SKM-1 treated with dmso at 0.1 percent for 144 hours (cell line): Measurements from ENCODE around the gene ZFYVE21.

Experiments
- DNase-seq: peaks from one replicate; lab custom pipeline; 2025; ENCODE audit not compliant: unreplicated experiment; lab: John Stamatoyannopoulos, UW

ZFYVE21 gene

DNA sequence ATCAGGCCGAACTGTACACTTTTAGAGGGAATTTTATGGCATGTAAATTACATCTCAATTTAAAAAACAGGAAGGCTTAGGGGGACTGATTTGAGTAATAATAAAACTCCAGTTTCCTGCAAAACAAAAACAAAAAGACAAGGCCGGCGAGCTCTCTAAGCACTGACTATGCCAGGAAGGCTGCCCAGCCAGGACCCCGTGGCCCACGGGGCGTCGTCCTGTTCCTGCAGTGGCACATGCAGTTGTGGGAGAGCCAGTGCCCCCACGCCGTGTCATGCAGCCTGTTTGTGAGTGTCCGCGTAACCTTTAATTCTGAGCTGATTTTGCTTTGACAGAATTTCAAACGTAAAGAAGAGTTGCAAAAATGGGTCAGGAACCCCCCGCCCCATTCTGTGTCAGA is 10.9 kb upstream of the ZFYVE21 start:
- no peak for DNase-seq

DNA sequence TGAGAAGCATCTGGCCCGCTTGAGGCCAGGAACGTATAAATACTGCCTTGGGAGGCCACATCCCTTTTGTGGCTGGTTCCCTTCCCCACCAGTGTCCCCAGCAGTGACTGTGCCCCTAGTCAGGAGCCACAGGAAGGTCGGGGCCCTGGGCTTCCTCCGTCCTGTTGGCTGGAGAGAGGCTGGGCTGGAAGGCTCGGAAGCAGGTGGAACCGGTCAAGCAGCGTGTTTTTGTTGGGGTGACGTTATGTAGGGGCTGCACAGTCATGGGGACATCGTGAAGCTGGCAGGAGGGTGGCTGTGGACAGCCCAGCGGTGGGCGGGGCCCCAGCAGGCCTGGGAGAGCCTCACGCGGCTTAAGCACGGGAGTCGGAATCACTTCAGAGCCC is 10.5 kb upstream of the ZFYVE21 start:
- no peak for DNase-seq

DNA sequence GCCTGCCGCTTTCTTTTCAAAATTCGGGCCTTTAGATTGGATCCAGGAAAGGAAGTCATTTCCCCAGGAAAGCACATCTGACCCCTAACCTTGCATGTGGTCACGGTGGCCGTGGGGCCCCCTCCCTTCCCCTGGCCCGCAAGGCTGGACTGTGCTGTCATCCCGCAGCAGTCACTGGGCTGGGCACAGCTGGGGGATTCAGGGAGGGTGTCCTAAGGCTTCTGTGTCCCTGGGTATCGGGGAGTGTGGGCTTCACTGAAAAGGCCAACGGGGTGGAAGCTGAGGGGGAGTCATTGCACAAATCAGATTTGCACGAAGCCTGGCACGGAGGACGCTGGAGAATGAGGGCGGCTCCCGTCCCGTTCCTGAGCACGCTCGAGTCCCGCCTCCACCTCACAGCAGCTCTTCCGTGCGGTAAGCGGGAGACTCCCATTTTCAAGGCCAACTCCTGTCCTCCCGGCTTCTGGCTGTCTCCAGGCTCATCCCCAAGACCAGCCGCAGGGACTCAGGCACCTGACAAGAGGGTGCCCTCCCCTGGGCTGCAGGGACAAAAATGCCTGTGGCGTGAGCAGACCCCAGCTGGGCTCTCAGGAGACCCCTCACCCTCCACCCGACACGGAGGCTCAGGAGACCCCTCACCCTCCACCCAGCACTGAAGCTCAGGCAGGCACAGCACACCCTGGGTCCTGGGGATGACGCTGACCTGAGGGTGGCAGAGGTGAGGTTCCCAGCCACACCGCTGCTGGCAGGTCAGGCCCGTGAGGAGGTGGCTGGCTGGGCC is 9.9 kb upstream of the ZFYVE21 start:
- DNase-seq: no peak

DNA sequence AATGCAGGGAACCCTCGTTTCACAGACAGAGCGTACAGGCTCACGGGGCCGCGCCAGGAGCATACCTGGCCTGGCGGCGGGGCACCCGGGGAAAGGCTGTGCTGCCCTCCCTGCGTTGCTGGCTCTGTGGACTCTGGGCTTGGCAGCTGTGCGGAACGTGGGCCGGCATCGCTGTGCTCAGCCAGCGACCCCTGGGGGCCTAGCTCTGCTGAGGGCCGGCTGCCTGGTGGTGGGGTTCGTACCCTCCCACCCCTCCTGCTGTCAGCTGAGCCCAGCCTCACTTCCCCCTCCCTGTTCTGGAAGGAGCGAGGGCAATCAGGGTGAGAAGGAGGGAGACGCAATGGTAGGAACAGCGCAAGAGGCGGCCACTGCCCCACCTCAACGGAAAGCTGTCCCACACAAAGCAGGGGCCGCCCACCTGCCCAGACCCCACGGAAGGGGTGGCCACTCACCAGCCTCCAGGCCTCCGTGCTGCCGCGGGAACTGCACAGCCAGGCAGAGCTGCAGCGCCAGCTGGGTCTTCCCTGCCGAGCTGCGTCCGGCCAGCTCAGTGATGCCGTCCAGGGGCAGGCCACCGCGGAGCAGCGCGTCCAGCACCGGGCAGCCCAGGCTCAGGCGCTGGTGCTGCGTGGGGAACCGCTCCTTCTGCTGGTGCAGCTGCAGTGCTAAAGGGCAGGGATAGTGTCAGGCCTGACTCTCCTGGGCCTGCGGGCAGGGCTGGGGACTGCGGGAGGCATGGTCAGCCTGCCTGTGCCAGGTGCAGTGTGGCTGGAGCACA is 8.9 kb upstream of the ZFYVE21 start:
- no peak for DNase-seq

DNA sequence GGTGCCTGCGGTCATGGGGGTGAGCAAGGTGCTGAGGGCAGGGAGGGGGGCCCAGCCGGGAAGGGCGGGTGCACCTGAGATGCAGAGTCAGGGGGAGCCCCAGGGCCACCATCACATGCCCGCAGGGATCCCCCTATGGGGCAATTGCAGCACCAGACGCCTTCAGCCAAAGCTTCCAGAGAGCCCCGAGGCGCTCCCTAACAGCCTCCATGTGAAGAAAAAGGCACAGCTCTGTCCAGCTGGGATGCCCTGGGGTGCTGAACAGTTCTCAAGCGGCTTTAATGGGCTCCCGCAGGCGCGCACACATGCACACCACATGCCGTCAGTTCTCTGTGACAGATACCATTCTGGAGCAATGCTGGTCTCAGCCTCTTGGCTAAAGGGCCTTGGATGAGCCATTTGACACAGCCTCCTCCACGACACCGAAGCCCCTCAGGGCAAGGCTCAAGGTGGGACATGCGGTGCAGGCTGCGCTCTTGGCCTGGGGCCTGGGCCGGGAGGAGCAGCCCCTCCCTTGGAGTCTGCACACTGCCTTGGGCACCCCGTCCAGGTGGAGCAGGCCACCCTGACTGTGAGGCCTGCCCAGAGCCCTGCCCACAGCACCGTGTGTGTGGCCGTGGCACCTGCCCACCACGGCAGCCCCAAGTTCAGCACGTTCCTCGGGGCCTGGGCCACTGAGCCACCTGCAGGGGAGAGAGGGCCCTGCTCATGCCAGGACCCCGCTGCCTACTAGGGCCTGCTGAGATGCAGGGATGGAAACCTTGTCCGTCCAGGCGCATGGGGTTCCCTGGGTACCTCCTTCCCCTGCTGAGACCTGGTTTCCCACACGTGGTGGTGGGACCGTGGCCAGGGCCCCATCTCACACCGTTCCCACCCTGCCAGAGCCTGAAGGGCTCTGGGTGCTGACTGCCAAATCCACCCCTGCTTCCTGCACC is 8.0 kb upstream of the ZFYVE21 start:
- no peak for DNase-seq

DNA sequence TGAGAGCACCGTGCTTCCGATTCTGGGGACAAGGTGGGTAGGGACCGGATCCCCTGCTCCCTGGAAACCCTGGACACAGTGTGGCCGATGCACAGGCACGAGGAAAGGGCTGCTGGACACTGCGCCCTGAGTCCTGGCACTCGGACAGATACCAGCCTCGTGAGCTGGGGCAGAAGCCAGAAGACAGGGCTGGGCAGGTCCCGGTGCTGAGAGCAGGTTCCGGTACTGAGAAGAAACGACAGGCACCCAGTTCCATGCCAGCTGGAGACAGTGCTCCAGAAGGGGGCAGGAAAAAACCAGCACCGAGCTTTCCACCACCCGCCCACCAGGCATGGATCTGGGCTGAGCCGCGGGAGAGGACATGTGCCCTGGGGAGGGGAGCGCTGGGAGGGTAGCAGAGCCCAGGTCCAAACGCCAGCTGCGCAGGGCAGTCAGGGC is 6.8 kb upstream of the ZFYVE21 start:
- no peak for DNase-seq

DNA sequence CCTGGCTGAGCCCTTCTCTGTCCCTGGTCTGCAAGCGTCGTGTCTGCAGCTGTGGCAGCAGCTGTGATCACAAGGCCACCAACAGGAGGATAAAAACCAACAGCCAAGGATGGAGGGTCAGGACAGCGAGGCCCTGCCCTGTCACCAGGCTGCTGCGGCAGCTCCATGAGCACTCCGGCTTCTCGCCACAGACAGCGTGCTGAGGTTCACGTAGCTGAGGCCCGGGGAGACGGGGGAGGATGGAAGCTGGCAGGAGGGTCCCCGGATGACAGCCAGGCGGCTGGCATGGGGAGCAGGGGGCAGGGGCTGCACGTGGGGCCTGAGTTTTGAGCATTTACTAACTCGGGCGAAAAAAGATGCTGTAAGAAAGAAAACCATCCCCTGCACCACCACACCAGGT is 5.8 kb upstream of the ZFYVE21 start:
- DNase-seq: no peak

DNA sequence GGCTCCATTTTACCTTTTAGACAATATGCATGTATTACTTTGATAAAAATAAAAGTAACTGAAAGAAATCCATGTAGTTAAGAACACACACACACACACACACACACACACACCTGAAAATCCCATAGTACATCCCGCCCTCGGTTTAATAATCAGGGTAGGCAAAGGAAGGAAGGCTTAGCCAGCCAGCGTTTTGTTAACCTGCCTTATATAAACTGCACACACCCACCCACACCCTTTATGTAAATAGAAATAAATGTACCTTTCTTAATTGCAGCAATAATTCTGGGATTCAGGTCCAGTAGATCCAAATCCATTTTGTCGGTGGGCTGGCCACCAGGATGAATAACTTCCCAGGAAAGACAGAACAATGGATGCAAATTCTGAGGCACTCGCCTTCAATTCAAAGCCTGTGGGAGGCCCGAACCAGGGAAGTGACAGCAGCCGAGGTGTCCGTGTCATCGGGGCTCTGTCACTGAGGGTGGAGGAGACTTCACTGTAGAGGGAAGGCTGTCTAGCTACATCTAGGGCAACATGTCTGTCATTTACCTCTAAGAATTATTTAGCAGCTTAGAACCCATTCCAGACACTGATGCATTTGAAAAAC is 4.7 kb upstream of the ZFYVE21 start:
- DNase-seq: no peak

DNA sequence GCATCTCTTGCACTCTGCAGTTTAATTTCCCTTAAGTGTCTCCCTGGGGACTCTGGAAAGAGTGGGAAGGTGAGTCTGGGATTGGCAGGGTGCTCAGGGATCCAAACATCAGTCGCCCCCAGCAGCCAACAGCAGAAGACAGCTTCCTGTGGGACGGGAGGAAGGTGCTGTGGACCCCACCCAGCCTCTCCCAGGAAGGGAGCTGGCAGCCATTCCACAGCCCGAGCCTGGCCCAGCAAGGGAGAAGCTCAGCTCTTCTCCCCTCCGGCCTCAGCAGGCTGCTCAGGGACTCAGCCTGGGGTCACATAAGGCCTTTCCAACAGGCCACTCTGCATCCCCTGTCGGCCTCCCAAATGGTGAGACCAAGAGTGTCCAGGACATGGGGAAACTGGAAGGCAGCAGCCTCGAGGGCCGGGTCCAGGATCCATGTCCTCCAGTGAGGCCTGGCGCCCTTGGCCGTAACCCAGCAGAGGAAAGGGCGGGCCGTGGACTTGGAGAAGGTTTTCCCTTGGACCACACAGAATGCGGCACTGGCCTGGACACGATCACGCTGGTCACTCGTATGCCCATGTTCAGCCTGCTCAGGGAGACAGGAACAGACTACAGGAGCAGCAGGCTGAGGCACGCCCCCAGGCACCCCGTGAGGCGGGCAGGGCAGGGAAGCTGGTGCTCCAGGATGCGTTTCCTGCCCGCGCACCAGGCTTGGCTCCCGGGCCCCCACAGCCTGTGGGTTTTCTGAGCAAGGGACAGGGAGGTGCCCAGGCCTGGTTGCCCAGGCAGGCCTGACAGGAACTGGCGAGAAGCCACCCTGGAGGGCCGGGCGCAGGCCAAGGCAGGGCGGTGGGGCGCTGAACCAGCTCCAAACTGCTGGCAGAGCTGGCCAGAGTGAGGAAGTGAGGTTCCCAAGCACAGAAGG is 3.8 kb upstream of the ZFYVE21 start:
- no peak for DNase-seq

DNA sequence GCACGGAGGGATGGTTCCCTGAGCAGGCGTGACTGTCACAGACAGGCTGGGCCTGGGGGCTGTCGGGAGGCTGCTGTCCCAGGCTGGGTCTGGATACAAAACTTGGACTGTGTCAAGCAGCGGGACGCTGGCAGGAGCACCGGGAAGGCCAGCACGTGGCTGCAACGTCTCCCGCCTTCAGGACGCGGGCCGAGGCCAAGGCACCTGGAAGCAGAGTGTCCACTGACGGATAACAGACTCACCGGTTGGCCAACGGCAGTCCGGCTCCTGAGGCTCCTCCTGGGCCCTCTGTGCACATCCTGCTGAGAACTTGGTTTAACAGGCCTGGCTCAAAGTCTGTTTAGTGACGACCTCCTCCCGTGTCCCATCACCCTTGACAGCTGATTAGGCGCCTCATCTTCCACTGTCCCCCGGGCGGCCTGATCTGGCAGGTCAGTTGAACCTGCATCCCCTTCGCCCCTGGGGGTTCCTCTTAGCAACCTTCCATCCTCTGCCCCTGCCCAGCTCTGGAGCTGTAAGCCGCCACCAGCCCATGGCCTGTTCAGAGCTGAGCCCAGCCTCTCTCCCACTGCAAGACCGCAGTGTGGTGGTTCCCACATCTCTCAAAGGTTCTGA is 2.9 kb upstream of the ZFYVE21 start:
- no peak for DNase-seq

DNA sequence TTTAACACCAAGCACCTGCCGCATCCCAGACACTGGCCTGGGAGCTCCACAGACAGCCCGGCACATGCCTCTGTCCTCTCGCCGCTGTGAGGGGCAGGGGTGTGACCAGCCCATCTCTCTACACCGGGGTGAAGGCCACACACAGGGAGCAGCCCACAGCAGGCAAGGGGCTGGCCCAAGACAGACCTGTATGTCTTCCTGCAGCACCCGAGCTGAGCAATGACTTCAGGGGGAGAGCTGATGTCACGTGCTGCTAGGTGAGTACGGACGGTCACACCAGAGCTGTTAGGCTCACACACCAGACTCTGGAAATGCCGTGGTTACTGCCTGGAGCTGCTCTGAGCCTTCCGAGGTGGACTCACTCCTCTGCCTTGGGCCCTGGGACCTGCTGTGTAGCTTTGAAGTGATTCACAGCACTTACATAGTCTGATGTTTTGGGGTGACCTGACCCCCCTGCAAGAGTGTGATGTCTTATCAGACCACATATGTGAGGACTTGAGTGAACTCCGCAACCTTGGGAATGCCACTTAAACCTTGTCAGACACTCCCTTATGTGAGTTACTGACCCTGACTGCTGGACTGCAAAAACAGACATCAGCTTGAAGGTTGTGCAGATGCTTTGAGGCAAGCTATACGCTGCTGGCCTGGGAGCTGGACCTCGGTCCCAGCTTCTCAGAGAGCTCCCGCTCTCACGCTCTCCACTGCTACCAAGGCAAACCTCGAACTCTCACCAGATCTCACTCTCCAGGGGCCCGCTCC is 2.1 kb upstream of the ZFYVE21 start:
- no peak for DNase-seq

DNA sequence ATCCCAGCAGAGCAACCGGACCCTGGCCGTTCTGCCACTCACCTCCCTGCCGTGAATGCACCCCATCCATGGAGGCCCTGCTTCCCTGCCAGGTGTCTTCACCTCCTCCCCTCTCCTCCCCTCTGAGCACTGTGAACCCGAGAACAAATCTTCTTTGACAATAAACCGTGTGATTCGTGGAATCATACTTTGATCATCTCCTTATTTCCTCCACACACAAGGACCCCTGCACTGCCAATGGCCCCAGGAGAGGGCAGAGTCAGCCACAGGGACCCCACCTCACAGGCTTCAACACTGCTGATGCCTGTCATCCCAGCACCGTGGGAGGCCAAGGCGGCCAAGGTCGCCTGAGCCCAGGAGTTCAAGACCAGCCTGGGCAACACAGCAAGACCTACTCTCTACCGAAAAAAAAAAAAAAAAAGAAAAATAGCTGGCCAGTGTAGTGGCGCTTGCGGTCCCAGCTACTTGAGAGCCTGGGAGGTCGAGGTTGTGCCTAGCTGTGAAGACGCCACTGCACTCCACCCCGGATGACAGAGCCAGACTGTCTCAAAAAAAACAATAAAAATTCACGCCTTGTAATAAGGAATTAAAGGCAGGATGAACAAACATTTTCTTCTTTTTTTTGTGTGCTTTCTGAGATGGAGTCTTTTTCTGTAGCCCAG is 1.4 kb upstream of the ZFYVE21 start:
- DNase-seq: no peak

DNA sequence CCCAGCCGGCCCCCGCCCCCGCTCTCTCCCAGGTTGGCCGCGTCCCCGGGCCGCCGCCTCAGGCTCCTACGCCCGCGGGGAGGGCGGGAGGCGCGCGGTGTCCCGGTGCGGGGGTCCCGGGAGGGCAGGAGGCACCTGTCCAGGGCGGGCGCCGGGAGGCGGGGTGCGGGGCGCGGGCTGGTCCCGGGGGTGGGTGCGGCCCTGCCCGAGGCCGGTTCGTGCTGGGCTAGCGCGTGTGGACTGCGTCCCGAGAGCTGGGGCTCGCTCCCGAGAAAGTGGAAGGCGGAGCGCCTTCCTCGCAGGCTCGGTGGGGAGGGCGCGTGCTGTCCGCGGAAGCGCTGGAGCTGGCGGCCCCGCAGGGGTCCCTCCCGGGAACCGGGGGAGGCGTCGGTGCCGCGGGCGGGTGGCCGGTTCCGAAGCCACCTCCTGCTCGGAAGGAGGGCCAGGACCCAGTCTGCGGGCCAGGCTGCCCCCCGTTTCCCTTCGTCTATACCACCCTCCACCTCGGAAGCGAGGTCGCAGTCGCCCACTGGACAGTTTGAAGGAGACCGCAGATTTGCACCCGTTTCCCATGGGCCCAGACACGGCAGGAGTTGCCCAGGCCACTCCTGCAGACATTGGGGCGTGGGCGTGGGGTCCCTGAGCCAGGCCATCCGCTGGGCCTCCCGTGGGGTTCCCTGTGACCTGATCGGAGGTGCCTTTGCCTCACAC is 636 bp downstream of the ZFYVE21 start:
- no peak for DNase-seq

DNA sequence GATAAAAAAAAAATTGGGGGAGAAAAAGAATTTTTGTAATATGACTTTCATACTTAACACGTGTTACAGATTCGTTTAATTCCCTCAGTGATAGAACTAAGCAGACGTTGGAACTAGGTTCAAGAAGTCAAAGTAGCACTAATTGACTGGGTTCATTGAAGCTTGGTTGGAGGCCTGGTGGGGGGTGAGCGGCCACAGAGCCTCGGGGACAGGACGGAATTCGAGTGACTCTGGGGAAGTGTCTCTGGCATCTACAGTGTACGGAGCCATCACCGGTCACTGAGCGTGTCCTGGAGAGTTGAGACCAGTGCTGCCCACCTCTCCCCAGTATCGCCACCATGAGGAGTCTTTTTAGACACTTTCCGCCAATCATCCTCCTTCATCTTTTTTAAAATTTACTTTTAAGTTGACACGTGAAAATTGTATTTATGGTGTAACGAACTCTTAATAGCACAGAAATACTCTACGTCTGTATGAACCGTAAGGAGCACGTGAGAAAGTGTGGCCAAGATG is 1.3 kb downstream of the ZFYVE21 start:
- DNase-seq: no peak

DNA sequence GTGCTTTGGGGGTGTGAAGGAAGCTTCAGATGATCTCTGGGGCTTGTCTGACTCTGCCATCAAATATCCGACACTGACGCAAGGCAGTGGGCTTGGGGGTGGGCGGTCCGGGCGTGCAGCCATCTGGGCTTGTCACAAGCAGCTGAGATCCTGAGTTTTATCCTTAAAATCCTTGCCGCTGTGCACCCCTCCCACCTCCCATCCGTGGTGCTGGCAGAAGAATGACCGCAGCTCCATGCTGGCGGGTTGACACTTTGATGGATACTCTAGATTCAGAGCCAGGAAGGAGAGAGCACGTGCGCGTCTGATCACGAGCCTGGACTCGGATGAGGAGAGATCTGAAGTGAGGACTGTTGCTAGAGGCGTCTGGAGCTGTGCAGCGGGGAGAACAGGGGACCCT is 3.0 kb downstream of the ZFYVE21 start:
- no peak for DNase-seq

DNA sequence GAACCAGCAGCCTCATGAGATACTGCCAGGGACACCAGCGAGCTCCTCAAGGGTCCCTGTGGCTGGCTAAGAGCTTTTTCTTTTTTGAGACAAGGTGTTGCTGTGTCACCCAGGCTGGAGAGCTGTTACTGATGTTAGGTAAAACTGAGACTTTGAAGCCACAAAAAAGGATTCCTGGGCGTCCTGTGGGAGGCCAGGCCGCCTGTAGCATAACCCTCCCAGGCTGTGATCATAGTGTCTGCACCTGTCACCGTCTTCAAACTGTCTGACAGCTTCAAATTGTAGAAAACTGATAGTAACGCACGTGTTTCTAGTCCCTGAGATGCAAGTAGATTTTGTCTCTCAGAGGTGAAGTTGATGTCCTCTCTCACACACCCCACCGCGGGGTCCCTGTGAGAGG is 4.1 kb downstream of the ZFYVE21 start:
- DNase-seq: no peak

DNA sequence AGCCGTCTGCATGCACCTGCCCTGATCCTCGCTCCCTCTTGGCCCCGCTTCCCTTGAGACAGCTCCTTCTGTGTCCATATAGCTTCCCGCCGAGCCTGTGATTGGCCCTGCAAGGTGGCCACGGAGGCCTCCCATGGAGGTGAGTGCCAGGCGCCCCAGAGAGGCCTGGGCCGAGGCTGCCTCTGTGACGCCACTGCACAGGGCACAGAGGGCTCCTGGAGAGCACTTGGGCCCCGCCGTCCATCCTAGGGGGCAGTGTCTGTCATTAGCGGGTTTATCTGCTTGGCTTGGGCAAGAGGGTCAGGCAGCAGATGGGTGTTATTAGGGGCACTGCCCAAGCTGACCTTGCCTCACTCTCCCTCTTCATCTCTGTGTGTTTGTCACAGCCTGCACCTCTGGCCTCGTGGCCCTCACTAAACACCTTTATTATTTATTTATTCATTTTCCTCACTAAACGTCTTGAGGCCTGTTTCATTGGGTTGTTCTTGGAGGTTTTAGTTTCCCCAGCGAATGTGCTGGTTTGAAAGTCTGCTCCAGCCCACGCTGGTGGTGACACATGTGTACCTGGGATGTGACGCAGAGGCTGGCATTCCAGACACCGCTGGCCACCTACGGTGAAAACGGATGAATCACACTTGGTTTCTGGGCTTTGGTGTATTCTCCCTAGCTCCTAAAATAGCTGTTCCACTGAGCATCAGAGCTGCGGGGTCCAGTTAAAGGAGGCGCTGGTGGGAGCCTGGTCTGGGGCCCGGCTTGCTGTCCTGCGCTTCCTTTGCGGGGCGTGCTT is 5.9 kb downstream of the ZFYVE21 start:
- no peak for DNase-seq
